ENCODE results near the gene TMEM223.

DNA sequence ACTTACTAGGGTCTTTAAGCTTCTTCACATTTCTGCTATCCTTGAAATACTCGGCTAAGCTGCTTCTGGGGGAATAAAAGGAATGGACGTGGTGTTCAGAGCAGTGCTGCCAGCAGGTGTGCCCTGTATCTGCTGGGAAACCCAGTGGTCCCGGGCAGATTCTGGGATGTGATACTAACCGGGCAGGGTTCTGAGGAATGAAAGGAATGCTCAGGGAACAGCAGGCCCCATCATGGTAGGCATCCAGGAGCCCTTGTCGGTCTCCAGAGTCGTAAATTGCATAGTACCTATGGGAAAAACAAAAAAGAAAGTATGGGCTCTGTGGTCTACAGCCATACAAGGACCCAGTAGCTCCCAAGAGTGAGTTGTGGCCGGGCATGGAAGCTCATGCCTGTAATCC lies 4.5 kb upstream of the TMEM223 start:
- TF ChIP-seq, protein P1, sequence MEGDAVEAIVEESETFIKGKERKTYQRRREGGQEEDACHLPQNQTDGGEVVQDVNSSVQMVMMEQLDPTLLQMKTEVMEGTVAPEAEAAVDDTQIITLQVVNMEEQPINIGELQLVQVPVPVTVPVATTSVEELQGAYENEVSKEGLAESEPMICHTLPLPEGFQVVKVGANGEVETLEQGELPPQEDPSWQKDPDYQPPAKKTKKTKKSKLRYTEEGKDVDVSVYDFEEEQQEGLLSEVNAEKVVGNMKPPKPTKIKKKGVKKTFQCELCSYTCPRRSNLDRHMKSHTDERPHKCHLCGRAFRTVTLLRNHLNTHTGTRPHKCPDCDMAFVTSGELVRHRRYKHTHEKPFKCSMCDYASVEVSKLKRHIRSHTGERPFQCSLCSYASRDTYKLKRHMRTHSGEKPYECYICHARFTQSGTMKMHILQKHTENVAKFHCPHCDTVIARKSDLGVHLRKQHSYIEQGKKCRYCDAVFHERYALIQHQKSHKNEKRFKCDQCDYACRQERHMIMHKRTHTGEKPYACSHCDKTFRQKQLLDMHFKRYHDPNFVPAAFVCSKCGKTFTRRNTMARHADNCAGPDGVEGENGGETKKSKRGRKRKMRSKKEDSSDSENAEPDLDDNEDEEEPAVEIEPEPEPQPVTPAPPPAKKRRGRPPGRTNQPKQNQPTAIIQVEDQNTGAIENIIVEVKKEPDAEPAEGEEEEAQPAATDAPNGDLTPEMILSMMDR (IDR thresholded peaks at IDR 0.05): no peak
- no peak for TF ChIP-seq ZFX (IDR thresholded peaks at IDR 0.05; ENCODE audit: borderline replicate concordance)
